H1 (cell line): ENCODE measurements around the gene KLHL2.

ENCODE experiments used
- EZH2 ChIP-seq: fragments of 200-600 bp; sonication (generic); IDR thresholded peaks from 2 replicates; pipeline ENCODE4 v1.7.1; 2012; ENCODE audit warnings: low read depth, mild to moderate bottlenecking, moderate library complexity, low read length, inconsistent platforms; ENCODE audit not compliant: severe bottlenecking
- TF ChIP-seq, protein P1 (sequence below), 3 experiments: IDR thresholded peaks; 1 replicate in 2 of 3; 2 replicates in 1 of 3; pipeline versions ENCODE4 v1.5.1 to v1.6.1; 2011; ENCODE audit warnings: low read length in 3 of 3, mild to moderate bottlenecking in 3 of 3, inconsistent platforms in 2 of 3, low read depth in 1 of 3, moderate library complexity in 1 of 3; ENCODE audit not compliant: insufficient read depth in 1 of 3; ENCODE audit errors: control extremely low read depth in 1 of 3
- TF ChIP-seq, protein P2 (sequence below): IDR thresholded peaks from 2 replicates; pipeline ENCODE4 v1.6.1; 2012; ENCODE audit warnings: inconsistent platforms
- TF ChIP-seq, protein P3 (sequence below): IDR thresholded peaks from 2 replicates; pipeline ENCODE4 v1.6.1; 2011; ENCODE audit warnings: low read length, improper control_type of control experiment

DNA sequence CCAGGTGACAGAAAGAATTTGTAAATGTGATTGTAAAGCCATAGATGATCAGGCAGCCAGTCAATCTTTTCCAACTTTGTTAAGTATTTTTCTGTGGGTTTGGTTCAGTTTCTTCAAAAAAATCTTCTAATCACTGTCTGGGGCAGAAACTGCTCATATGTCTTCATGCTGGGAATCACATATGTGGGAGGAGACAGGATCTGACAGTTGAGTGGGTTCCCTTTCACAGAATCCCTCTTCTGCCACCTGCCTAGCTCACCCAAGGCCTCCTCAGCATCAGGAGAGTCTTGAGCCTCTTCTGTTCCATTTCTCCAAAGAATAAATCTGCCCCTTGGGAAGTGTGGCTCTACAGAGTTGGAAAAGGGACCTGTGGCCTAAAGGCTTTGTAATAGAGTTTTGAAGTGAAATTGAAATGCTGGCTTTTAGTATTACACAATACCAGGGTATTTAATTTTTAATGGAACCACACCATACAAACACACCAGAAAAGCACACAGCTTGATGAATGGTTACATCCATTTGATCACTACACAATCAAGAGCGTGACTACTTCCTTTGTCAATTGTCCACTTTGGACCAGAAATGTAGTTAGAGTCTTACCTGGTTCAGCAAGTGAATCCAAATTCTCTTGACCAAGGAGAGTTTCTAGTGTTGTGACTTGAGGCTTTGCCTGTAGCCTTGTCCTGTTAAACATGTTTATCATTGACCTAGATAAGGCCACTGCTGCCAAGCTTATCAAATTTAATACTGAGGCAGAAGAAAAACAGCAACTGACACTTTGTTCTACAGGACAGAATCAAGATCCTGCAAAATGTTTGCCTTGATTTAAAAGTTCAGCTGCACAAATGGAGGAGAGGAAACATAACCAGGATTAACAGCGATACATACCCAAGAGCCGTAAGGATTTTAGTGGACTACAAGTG, 140.5 kb downstream of the KLHL2 start:
- TF ChIP-seq, protein P1, sequence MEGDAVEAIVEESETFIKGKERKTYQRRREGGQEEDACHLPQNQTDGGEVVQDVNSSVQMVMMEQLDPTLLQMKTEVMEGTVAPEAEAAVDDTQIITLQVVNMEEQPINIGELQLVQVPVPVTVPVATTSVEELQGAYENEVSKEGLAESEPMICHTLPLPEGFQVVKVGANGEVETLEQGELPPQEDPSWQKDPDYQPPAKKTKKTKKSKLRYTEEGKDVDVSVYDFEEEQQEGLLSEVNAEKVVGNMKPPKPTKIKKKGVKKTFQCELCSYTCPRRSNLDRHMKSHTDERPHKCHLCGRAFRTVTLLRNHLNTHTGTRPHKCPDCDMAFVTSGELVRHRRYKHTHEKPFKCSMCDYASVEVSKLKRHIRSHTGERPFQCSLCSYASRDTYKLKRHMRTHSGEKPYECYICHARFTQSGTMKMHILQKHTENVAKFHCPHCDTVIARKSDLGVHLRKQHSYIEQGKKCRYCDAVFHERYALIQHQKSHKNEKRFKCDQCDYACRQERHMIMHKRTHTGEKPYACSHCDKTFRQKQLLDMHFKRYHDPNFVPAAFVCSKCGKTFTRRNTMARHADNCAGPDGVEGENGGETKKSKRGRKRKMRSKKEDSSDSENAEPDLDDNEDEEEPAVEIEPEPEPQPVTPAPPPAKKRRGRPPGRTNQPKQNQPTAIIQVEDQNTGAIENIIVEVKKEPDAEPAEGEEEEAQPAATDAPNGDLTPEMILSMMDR (IDR thresholded peaks at IDR 0.05; ENCODE audit: control extremely low read depth in 1 of 3, insufficient read depth in 1 of 3, low read depth in 1 of 3, low read length in 3 of 3): no peak
- TF ChIP-seq, protein P2, sequence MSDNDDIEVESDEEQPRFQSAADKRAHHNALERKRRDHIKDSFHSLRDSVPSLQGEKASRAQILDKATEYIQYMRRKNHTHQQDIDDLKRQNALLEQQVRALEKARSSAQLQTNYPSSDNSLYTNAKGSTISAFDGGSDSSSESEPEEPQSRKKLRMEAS: no peak
- TF ChIP-seq, protein P3, sequence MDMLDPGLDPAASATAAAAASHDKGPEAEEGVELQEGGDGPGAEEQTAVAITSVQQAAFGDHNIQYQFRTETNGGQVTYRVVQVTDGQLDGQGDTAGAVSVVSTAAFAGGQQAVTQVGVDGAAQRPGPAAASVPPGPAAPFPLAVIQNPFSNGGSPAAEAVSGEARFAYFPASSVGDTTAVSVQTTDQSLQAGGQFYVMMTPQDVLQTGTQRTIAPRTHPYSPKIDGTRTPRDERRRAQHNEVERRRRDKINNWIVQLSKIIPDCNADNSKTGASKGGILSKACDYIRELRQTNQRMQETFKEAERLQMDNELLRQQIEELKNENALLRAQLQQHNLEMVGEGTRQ: no peak
- no peak for TF ChIP-seq EZH2
